Measurements from ENCODE around the gene ZNF841. TPM values are rescaled to one million over a fixed set of nuclear protein-coding genes. Genes with fewer than 3 reads are reported as not detected.

ZNF841 gene
- total and polyA plus RNA-seq, 2 of the 8 experiments (the other 6 are each of a cell fraction or from before 2014, with no cell fraction given) = 4.1 to 17.9 TPM

- H4K8ac ChIP-seq (ENCODE audit: extremely low read depth, insufficient read depth, low read length) = peak within 1 kb of the TSS; percentile 98; the same call in 1 of the 2 replicates
- ChIA-PET CTCF (ENCODE audit: partially characterized antibody) (no interaction called here), POLR2A (ENCODE audit: partially characterized antibody) (interaction anchor here (0.6 to 1.9 kb wide), 18 partner anchors 11 to 324 kb away, joined by 3 to 9 read pairs (median 4); partner anchors contain the start of genes PPP2R1A, ZNF614, ZNF615 and ZNF616)
- no peak within 1 kb of the TSS for H3K14ac ChIP-seq (ENCODE audit: insufficient read length)
- H3K27me3 ChIP-seq (replicated peaks in 1 of 4; ENCODE audit: control insufficient read depth in 3 of 4, extremely low read depth in 1 of 4, insufficient read depth in 3 of 4, low read length in 3 of 4) = no peaks in the 10 kb centered on the region
- peak within 1 kb of the TSS; percentile 60 for H2BK120ac ChIP-seq (replicated peaks; ENCODE audit: low read depth, low read length)
- FAIRE-seq = peak; percentile 32
- H2BK5ac ChIP-seq (ENCODE audit: low read depth, low read length) = peak within 1 kb of the TSS; percentile 98
- no peaks in the 10 kb centered on the region for H3K79me1 ChIP-seq (ENCODE audit: low read depth, low read length)
- H4K91ac ChIP-seq (replicated peaks; ENCODE audit: insufficient read length, low read length) = peak within 1 kb of the TSS; percentile 35
- H3K23me2 ChIP-seq (ENCODE audit: low read depth, low read length) = 0 out of 2 replicates have a peak, but pooled peaks cover 4% of the 10 kb centered on the region
- peaks cover 9% of the 10 kb centered on the region in 2 experiments; a peak in 3 of 4 replicates for H3K9me3 ChIP-seq (ENCODE audit: insufficient read depth in 2 of 2, low read depth in 1 of 2, low read length in 1 of 2)
- H3K9ac ChIP-seq (replicated peaks in 1 of 4; ENCODE audit: extremely low read depth in 1 of 4, low read depth in 3 of 4, low read length in 3 of 4) = peak within 1 kb of the TSS; percentile 85 to 98 (median 87)
- no peak within 1 kb of the TSS for H2AK5ac ChIP-seq (ENCODE audit: low read depth, low read length)
- peak within 1 kb of the TSS; percentile 86 to 94 (median 92) for H3K4me3 ChIP-seq (ENCODE audit: extremely low read depth in 1 of 4, insufficient read depth in 2 of 4, low read depth in 3 of 4, low read length in 4 of 4)
- H3K4me2 ChIP-seq (ENCODE audit: insufficient read depth in 1 of 2, low read depth in 2 of 2, low read length in 2 of 2) = peak within 1 kb of the TSS; percentile 63 to 71
- WGBS, 2 experiments (ENCODE audit: extremely low coverage in 1 of 2, insufficient coverage in 1 of 2, insufficient read length in 1 of 2, insufficient replicate concordance in 2 of 2, low coverage in 1 of 2, low lambda C conversion rate in 2 of 2, missing lambda C conversion rate in 1 of 2) = 0% methylated on average over 55 of the region's 60 CpGs; no CpG with 5 or more reads in 1 of the 2 experiments
- H4K20me1 ChIP-seq (replicated peaks in 1 of 2; ENCODE audit: control insufficient read depth in 1 of 2, insufficient read depth in 2 of 2, low read length in 2 of 2) = no peaks in the 10 kb centered on the region
- peaks cover 0 to 4% of the 10 kb centered on the region in 2 experiments; a peak in 2 of 4 replicates for H3K79me2 ChIP-seq (ENCODE audit: control insufficient read depth in 1 of 2, insufficient read depth in 2 of 2, low read length in 2 of 2)
- peak within 1 kb of the TSS; percentile 90 for H3K27ac ChIP-seq (ENCODE audit: low read depth, low read length)
- H3K18ac ChIP-seq (ENCODE audit: extremely low read depth, low read length) = peak within 1 kb of the TSS; percentile 97
- peak within 1 kb of the TSS; percentile 99 for H2AFZ ChIP-seq (ENCODE audit: low read length)
- peak within 1 kb of the TSS; percentile 84 for H3K4ac ChIP-seq (replicated peaks; ENCODE audit: insufficient read length, low read depth, low read length)
- peak within 1 kb of the TSS; percentile 94 for H3K56ac ChIP-seq (replicated peaks; ENCODE audit: insufficient read length, low read depth, low read length)
- H2BK15ac ChIP-seq (ENCODE audit: low read length) = peak within 1 kb of the TSS; percentile 81; the same call in 1 of the 2 replicates
- peak within 1 kb of the TSS; percentile 97 for H4K5ac ChIP-seq (ENCODE audit: insufficient read length, low read depth, low read length)
- peaks cover 0 to 10% (median 6%) of the 10 kb centered on the region in 4 experiments; a peak in 6 of 8 replicates for H3K36me3 ChIP-seq (ENCODE audit: control insufficient read depth in 2 of 4, insufficient read depth in 4 of 4, low read length in 3 of 4)
- no peak within 1 kb of the TSS for H3K23ac ChIP-seq (ENCODE audit: insufficient read length)
- H2BK20ac ChIP-seq (ENCODE audit: low read length) = no peak within 1 kb of the TSS
- H3K4me1 ChIP-seq (replicated peaks in 1 of 4; ENCODE audit: control insufficient read depth in 3 of 4, insufficient read depth in 4 of 4, low read length in 3 of 4) = no peaks in the 10 kb centered on the region
- H2BK12ac ChIP-seq (ENCODE audit: low read depth, low read length) = peak within 1 kb of the TSS; percentile 87; the same call in 1 of the 2 replicates
- peak; percentile 93 to 94 for DNase-seq (ENCODE audit: low read depth in 1 of 2, low spot score in 2 of 2)
- TF ChIP-seq SRF (IDR thresholded peaks at IDR 0.05; ENCODE audit: low read depth, low read length) (no peak), KDM4A (IDR thresholded peaks at IDR 0.05; ENCODE audit: low read depth, low read length, severe bottlenecking) (peak; percentile 71), SIX5 (IDR thresholded peaks at IDR 0.05; ENCODE audit: low read depth, low read length) (peak; percentile 28; the same call in 1 of the 2 replicates), TCF12 (IDR thresholded peaks at IDR 0.05; ENCODE audit: low read depth, low read length) (no peak), FOSL1 (IDR thresholded peaks at IDR 0.05; ENCODE audit: insufficient read depth, low read depth, low read length) (no peak), ASH2L (IDR thresholded peaks at IDR 0.05; ENCODE audit: low read length) (peak; percentile 86), KDM5A (IDR thresholded peaks at IDR 0.05; ENCODE audit: low read length) (0 out of 2 replicates have a peak, but pooled peaks have one; percentile 28), POLR2AphosphoS5 (IDR thresholded peaks at IDR 0.05; ENCODE audit: low read depth, low read length) (peak; percentile 61; the same call in 1 of the 2 replicates), TAF7 (optimal IDR thresholded peaks at IDR 0.05; ENCODE audit: borderline replicate concordance, low read depth, low read length) (peak; percentile 19), BCL11A (IDR thresholded peaks at IDR 0.05; ENCODE audit: low read depth in 2 of 2, low read length in 2 of 2) (no peak)
- TF ChIP-seq, protein P1, sequence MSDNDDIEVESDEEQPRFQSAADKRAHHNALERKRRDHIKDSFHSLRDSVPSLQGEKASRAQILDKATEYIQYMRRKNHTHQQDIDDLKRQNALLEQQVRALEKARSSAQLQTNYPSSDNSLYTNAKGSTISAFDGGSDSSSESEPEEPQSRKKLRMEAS (IDR thresholded peaks at IDR 0.05) = peak; percentile 61
Measured at GRCh38 chr19:52048555-52049501, 46.7 kb downstream of the ZNF841 start, which contains the start of gene ZNF432. ZNF432 (minus strand) TSS chr19:52048838; CDS start chr19:52046868, 1,970 bp downstream.

Measured in H1 (cell line).